Uterus (tissue), 4 donors: ENCODE results near the gene KCNG2. TPM values are rescaled to one million over a fixed set of nuclear protein-coding genes. Genes with fewer than 3 reads are reported as not detected.

Experiments used
- DNase-seq, 2 donors: peaks; one replicate each; pipeline ENCODE4 v3.0.0-alpha.2; 2019 to 2020
- H3K27ac ChIP-seq, 2 donors: fragments of 200-600 bp; sonication (generic); 1 replicate in 1 of 2; 2 replicates in 1 of 2; pipeline ENCODE4 v1.5.1; 2016 to 2018
- H3K27me3 ChIP-seq, 2 donors: fragments of 200-600 bp; sonication (generic); one replicate each; pipeline ENCODE4 v1.5.1; 2018 to 2019; ENCODE audit warnings: control low read depth in 1 of 2
- H3K36me3 ChIP-seq, 2 donors: fragments of 200-600 bp; sonication (generic); one replicate each; pipeline ENCODE4 v1.5.1; 2019; ENCODE audit warnings: control low read depth in 1 of 2
- H3K4me1 ChIP-seq, 2 donors: fragments of 200-600 bp; sonication (generic); one replicate each; pipeline ENCODE4 v1.5.1; 2018 to 2019; ENCODE audit warnings: control low read depth in 1 of 2
- H3K4me3 ChIP-seq, 2 donors: fragments of 200-600 bp; sonication (generic); 1 replicate in 1 of 2; 2 replicates in 1 of 2; pipeline ENCODE4 v1.5.1; 2018 to 2019; ENCODE audit warnings: mild to moderate bottlenecking in 1 of 2
- H3K9me3 ChIP-seq, 2 donors: fragments of 200-600 bp; sonication (generic); one replicate each; pipeline ENCODE4 v1.5.1; 2019; ENCODE audit warnings: control low read depth in 1 of 2
- CTCF ChIP-seq, 4 experiments: fragments of 200-600 bp in 2 of 4; fragments of 450-650 bp in 2 of 4; sonication (generic) in 2 of 4; IDR thresholded peaks; one replicate each; pipeline ENCODE4 v1.5.1; 2016 to 2019; ENCODE audit warnings: antibody characterized with exemption in 4 of 4, mild to moderate bottlenecking in 2 of 4, moderate library complexity in 1 of 4
- POLR2A ChIP-seq, 2 donors: fragments of 450-650 bp; IDR thresholded peaks; one replicate each; pipeline ENCODE4 v1.6.1; 2016; ENCODE audit warnings: antibody characterized with exemption in 2 of 2, mild to moderate bottlenecking in 1 of 2, moderate library complexity in 1 of 2
- intact Hi-C: fragments of 100-400 bp; cut with DNase I; formaldehyde crosslinking; loops from one replicate; pipeline ENCODE4 v1.15.1; 2023; ENCODE audit warnings: low total_unique reads
- total RNA-seq, 4 donors: library from RNA; depleted of rRNA in 3 of 4; stranded (reverse); fragments of >200 nt in 3 of 4; gene quantifications; one replicate each; pipeline versions ENCODE4 v1.1.0 to v1.2.4, GENCODE V29; 2014 to 2023
- donor health status: DM: yes; HTN: yes; CAD: no.

KCNG2 gene
- total RNA-seq, 4 donors from 2014 or later, result 0.59 TPM; not detected in 3

- H3K4me1 ChIP-seq, result no peaks in the 10 kb centered on the region
- no peak for DNase-seq
- H3K27me3 ChIP-seq, result no peaks in the 10 kb centered on the region
- H3K9me3 ChIP-seq, result peaks cover 0 to 14% of the 10 kb centered on the region in 2 donors
- no peak overlapping the region for H3K27ac ChIP-seq
- intact Hi-C loops, result no loop called here
- no peaks in the 10 kb centered on the region for H3K36me3 ChIP-seq
- TF ChIP-seq POLR2A (IDR thresholded peaks at IDR 0.05) (no peak), CTCF (IDR thresholded peaks at IDR 0.05) (no peak)
- no peak overlapping the region for H3K4me3 ChIP-seq
These were observed 100.3 kb downstream of the KCNG2 start for GRCh38 chr18:79897940-79898625.

GRCh38 chr18:79898952-79899608 lies 101.3 kb downstream of the KCNG2 start:
- H3K9me3 ChIP-seq, result peaks cover 0 to 15% of the 10 kb centered on the region in 2 donors
- H3K27me3 ChIP-seq, result no peaks in the 10 kb centered on the region
- H3K36me3 ChIP-seq, result no peaks in the 10 kb centered on the region
- TF ChIP-seq POLR2A (IDR thresholded peaks at IDR 0.05) (no peak), CTCF (IDR thresholded peaks at IDR 0.05) (no peak)
- H3K4me3 ChIP-seq, result no peak overlapping the region
- no peak overlapping the region for H3K27ac ChIP-seq
- H3K4me1 ChIP-seq, result no peaks in the 10 kb centered on the region
- peak in 1 of 2 donors; percentile 10 for DNase-seq
- intact Hi-C loops, result no loop called here

- Histone ChIP-seq H3K36me3 (no peaks in the 10 kb centered on the region), H3K9me3 (peaks cover 0 to 14% of the 10 kb centered on the region in 2 donors), H3K4me1 (no peaks in the 10 kb centered on the region), H3K27ac (no peak overlapping the region), H3K4me3 (no peak overlapping the region), H3K27me3 (no peaks in the 10 kb centered on the region)
- peak in 1 of 2 donors; percentile 9 for DNase-seq
- TF ChIP-seq CTCF (IDR thresholded peaks at IDR 0.05), result no peak
- no peak for TF ChIP-seq POLR2A (IDR thresholded peaks at IDR 0.05)
- intact Hi-C loops, result no loop called here
These were observed 102.1 kb downstream of the KCNG2 start for GRCh38 chr18:79899609-79900445.

GRCh38 chr18:79900610-79901570 lies 103.2 kb downstream of the KCNG2 start:
- TF ChIP-seq POLR2A (IDR thresholded peaks at IDR 0.05) (no peak), CTCF (IDR thresholded peaks at IDR 0.05) (no peak)
- Histone ChIP-seq H3K9me3 (peaks cover 0 to 15% of the 10 kb centered on the region in 2 donors), H3K27ac (no peak overlapping the region), H3K4me3 (no peak overlapping the region), H3K27me3 (no peaks in the 10 kb centered on the region), H3K36me3 (no peaks in the 10 kb centered on the region), H3K4me1 (no peaks in the 10 kb centered on the region)
- DNase-seq, result no peak
- intact Hi-C loops, result no loop called here
